Measurements from ENCODE around the gene KISS1R.

DNA sequence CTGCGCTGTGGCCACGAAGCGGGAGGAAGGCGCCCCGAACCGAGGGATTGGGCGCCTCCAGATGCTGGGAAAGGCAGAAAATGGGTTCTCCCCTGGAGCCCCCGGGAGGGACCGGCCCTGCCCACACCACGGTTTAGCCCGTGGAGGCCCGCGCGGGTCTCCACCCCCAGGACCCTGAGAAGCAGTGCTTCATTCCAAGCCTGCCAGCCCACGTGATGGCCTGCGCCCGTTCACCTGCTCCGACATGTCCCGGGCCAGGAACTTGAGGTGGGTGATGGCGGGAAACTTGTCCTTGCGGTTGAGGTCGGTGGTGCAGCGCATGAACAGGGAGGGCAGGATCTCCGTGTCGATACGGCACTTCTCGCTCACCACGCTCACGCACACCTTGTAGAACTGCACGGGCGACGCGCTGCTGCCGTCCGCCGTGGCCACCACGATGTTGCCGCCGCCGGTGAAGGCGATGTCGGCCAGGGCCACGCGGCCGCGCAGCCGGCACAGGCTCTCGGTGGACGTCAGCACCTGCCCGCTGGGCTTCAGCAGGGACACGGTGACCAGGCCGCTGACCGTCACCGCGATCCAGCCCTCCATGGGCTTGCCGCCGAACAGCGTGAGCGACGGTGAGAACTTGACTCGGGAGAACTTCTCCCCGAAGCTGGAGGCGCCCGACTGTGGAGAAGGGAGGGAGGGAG, 31.5 kb upstream of the KISS1R start:
- TF ChIP-seq CTCF (optimal IDR thresholded peaks at IDR 0.05 in 1 of 3, IDR thresholded peaks at IDR 0.05 in 1 of 3, conservative IDR thresholded peaks at IDR 0.05 in 1 of 3; ENCODE audit: extremely low read depth in 1 of 3, insufficient read depth in 2 of 3, low read length in 3 of 3) (no peak), EZH2 (IDR thresholded peaks at IDR 0.05; ENCODE audit: low read length) (no peak)
